ENCODE measurements around the gene TMEM132E.

GRCh38 chr17:34569591-34569990, 9.8 kb upstream of the TMEM132E start:
- no peak for TF ChIP-seq EZH2 (IDR thresholded peaks at IDR 0.05; ENCODE audit: borderline replicate concordance, low read depth, low read length, severe bottlenecking)
- TF ChIP-seq, protein P1, sequence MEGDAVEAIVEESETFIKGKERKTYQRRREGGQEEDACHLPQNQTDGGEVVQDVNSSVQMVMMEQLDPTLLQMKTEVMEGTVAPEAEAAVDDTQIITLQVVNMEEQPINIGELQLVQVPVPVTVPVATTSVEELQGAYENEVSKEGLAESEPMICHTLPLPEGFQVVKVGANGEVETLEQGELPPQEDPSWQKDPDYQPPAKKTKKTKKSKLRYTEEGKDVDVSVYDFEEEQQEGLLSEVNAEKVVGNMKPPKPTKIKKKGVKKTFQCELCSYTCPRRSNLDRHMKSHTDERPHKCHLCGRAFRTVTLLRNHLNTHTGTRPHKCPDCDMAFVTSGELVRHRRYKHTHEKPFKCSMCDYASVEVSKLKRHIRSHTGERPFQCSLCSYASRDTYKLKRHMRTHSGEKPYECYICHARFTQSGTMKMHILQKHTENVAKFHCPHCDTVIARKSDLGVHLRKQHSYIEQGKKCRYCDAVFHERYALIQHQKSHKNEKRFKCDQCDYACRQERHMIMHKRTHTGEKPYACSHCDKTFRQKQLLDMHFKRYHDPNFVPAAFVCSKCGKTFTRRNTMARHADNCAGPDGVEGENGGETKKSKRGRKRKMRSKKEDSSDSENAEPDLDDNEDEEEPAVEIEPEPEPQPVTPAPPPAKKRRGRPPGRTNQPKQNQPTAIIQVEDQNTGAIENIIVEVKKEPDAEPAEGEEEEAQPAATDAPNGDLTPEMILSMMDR (IDR thresholded peaks at IDR 0.05; ENCODE audit: borderline replicate concordance, extremely low read depth, low read length, poor library complexity, severe bottlenecking) = no peak
